Sigmoid colon (tissue), 4 donors: ENCODE data around the gene URB2.

ENCODE experiments used
- EP300 ChIP-seq, 4 donors: sonication (generic); formaldehyde crosslinking; IDR thresholded peaks; one replicate each; pipeline ENCODE4 v1.6.1; 2017; ENCODE audit warnings: antibody characterized with exemption in 4 of 4
- POLR2A ChIP-seq, 2 donors: fragments of 450-650 bp; IDR thresholded peaks; one replicate each; pipeline ENCODE4 v1.6.1; 2016; ENCODE audit warnings: antibody characterized with exemption in 2 of 2, mild to moderate bottlenecking in 2 of 2, moderate library complexity in 2 of 2
- POLR2AphosphoS5 ChIP-seq, 4 donors: sonication (generic); formaldehyde crosslinking; IDR thresholded peaks; one replicate each; pipeline ENCODE4 v1.6.1; 2017; ENCODE audit warnings: antibody characterized with exemption in 4 of 4
- TF ChIP-seq, protein P1 (sequence below), 4 experiments: fragments of 450-650 bp in 3 of 4; fragments of 200-600 bp in 1 of 4; IDR thresholded peaks; one replicate each; pipeline ENCODE4 v1.5.1; 2016 to 2019; ENCODE audit warnings: antibody characterized with exemption in 4 of 4, mild to moderate bottlenecking in 3 of 4, moderate library complexity in 2 of 4

DNA sequence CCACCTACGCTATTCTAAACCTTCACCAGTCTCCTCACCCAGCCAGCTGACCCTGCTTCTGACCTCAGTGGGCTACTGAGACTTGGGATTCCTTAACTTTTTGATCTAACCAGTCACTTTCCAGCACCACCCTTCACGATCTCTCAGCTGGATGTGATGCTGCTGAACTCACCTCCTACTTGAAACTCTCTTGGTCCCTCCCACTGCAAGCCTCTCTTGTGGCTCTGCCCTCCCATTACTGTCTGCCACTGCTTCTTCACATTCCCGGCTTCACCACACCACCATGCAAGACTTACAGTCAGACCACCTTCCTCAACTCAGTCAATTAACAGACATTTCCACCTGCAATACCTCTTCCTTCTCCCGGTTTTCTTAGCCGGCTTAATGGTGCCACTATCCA lies 6.4 kb upstream of the URB2 start:
- TF ChIP-seq, protein P1, sequence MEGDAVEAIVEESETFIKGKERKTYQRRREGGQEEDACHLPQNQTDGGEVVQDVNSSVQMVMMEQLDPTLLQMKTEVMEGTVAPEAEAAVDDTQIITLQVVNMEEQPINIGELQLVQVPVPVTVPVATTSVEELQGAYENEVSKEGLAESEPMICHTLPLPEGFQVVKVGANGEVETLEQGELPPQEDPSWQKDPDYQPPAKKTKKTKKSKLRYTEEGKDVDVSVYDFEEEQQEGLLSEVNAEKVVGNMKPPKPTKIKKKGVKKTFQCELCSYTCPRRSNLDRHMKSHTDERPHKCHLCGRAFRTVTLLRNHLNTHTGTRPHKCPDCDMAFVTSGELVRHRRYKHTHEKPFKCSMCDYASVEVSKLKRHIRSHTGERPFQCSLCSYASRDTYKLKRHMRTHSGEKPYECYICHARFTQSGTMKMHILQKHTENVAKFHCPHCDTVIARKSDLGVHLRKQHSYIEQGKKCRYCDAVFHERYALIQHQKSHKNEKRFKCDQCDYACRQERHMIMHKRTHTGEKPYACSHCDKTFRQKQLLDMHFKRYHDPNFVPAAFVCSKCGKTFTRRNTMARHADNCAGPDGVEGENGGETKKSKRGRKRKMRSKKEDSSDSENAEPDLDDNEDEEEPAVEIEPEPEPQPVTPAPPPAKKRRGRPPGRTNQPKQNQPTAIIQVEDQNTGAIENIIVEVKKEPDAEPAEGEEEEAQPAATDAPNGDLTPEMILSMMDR (IDR thresholded peaks at IDR 0.05): no peak
- TF ChIP-seq EP300 (IDR thresholded peaks at IDR 0.05) (no peak), POLR2A (IDR thresholded peaks at IDR 0.05) (no peak), POLR2AphosphoS5 (IDR thresholded peaks at IDR 0.05) (no peak)
